MCF 10A (cell line): ENCODE data around the gene BAZ1A. TPM values are rescaled to one million over a fixed set of nuclear protein-coding genes. Genes with fewer than 3 reads are reported as not detected.

Experiments used
- BruUV-seq: library from RNA; stranded (reverse); fragments of 400-500 nt; replicated peaks from 2 replicates; lab custom pipeline; 2021; lab: Mats Ljungman, UMichigan
- CTCF ChIA-PET: fragments of 300-600 bp; sonication (Branson Sonifier 250); formaldehyde crosslinking; extraction: SDS; loops from one replicate; lab custom pipeline; 2021; ENCODE audit warnings: antibody characterized with exemption, inconsistent platforms; lab: Yijun Ruan, JAX
- POLR2A ChIA-PET: fragments of 300-600, 350-650 bp; sonication (Branson Sonifier 250); formaldehyde crosslinking; extraction: SDS; loops from one replicate; lab custom pipeline; 2020; ENCODE audit warnings: antibody characterized with exemption, inconsistent platforms; lab: Yijun Ruan, JAX
- DNase-seq: peaks from one replicate; pipeline ENCODE4 v3.0.0-alpha.2; 2018; ENCODE audit not compliant: unreplicated experiment
- H3K27ac Mint-ChIP-seq: one replicate; pipeline ENCODE4 v1.8.0; 2022; ENCODE audit warnings: mild to moderate bottlenecking, low read depth, mixed read lengths; ENCODE audit not compliant: unreplicated experiment
- H3K27me3 Mint-ChIP-seq: one replicate; pipeline ENCODE4 v1.8.0; 2022; ENCODE audit warnings: mixed read lengths; ENCODE audit not compliant: insufficient read depth, unreplicated experiment
- H3K36me3 Mint-ChIP-seq: one replicate; pipeline ENCODE4 v1.8.0; 2022; ENCODE audit warnings: mild to moderate bottlenecking, moderate library complexity, mixed read lengths; ENCODE audit not compliant: insufficient read depth, unreplicated experiment
- H3K4me1 Mint-ChIP-seq: one replicate; pipeline ENCODE4 v1.8.0; 2022; ENCODE audit warnings: mixed read lengths; ENCODE audit not compliant: insufficient read depth, unreplicated experiment
- H3K4me3 Mint-ChIP-seq: one replicate; pipeline ENCODE4 v1.8.0; 2022; ENCODE audit warnings: mild to moderate bottlenecking, moderate library complexity, mixed read lengths; ENCODE audit not compliant: unreplicated experiment
- H3K9me3 Mint-ChIP-seq: one replicate; pipeline ENCODE4 v1.8.0; 2022; ENCODE audit warnings: mixed read lengths; ENCODE audit not compliant: unreplicated experiment
- intact Hi-C: fragments of 100-400 bp; cut with micrococcal nuclease; formaldehyde crosslinking; loops from 2 replicates; pipeline ENCODE4 v1.14.1; 2022
- total RNA-seq: library from RNA; stranded (reverse); gene quantifications from 2 replicates; pipeline ENCODE4 v1.2.3, GENCODE V29; 2022
- TF ChIP-seq, protein P1 (sequence below): fragments of 200-600 bp; IDR thresholded peaks from one replicate; pipeline ENCODE4 v1.8.0; 2022; ENCODE audit warnings: antibody characterized with exemption, mild to moderate bottlenecking; ENCODE audit not compliant: unreplicated experiment

Gene BAZ1A
- total RNA-seq, 1 experiment from 2014 or later, result 44.6 TPM

DNA sequence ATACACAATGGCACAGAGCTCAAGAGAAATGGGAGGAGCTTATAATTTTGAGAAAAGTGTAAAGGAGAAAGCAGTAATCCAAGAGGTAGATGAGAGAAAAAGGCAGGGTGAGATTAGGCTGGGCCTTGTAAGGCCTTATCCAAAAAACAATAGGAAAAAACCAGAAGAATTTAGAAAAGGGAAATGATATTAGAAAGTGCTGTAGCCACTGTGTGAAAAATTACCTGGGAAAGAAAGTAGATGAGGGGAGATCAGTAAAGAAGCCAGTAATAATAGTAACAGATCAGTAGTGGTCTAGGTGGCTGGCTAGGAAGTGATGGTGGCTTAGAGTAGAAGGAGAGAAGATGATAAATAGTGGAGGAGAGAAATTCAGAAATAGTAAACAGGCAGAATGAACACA is 94.5 kb downstream of the BAZ1A start:
- TF ChIP-seq, protein P1, sequence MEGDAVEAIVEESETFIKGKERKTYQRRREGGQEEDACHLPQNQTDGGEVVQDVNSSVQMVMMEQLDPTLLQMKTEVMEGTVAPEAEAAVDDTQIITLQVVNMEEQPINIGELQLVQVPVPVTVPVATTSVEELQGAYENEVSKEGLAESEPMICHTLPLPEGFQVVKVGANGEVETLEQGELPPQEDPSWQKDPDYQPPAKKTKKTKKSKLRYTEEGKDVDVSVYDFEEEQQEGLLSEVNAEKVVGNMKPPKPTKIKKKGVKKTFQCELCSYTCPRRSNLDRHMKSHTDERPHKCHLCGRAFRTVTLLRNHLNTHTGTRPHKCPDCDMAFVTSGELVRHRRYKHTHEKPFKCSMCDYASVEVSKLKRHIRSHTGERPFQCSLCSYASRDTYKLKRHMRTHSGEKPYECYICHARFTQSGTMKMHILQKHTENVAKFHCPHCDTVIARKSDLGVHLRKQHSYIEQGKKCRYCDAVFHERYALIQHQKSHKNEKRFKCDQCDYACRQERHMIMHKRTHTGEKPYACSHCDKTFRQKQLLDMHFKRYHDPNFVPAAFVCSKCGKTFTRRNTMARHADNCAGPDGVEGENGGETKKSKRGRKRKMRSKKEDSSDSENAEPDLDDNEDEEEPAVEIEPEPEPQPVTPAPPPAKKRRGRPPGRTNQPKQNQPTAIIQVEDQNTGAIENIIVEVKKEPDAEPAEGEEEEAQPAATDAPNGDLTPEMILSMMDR, result no peak
- Mint-ChIP-seq H3K27me3 (no peaks in the 10 kb centered on the region), H3K4me3 (no peak overlapping the region), H3K9me3 (no peaks in the 10 kb centered on the region), H3K36me3 (peaks cover 87% of the 10 kb centered on the region), H3K27ac (no peak overlapping the region), H3K4me1 (no peaks in the 10 kb centered on the region)
- ChIA-PET CTCF (no interaction called here), POLR2A (interaction anchor here (0.9 to 1.4 kb wide), 2 partner anchors 92 to 95 kb away, joined by 3 to 4 read pairs; partner anchors contain the start of gene BAZ1A)
- no peak for DNase-seq
- no TSS peak for BruUV-seq
- intact Hi-C loops, result no loop called here

DNA sequence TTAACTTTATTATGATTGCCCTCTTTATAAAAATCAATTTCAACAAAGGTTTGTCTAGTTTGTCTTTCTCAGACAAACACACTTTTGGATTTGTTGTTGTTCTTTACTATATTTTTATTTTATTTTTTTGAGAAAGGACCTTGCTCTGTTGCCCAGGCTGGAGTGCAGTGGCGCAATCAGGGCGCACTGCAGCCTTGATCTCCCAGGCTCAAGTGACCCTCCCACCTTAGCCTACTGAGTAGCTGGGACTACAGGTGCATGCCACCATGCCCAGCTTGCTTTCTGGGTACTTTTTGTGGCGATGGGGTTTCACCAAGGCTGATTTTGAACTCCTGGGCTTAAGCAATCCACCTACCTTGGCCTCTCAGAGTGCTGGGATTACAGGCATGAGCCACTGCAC is 96.4 kb downstream of the BAZ1A start:
- no peak for DNase-seq
- BruUV-seq, result no TSS peak
- no peaks in the 10 kb centered on the region for H3K4me1 Mint-ChIP-seq
- peaks cover 87% of the 10 kb centered on the region for H3K36me3 Mint-ChIP-seq
- H3K27ac Mint-ChIP-seq, result no peak overlapping the region
- TF ChIP-seq, protein P1, result no peak
- no peak overlapping the region for H3K4me3 Mint-ChIP-seq
- POLR2A ChIA-PET, result interaction anchor here (0.7 to 1.3 kb wide), 4 partner anchors 8 to 799 kb away, joined by 3 to 4 read pairs (median 4); no protein-coding TSS in a partner anchor
- intact Hi-C loops, result no loop called here
- no peaks in the 10 kb centered on the region for H3K9me3 Mint-ChIP-seq
- CTCF ChIA-PET, result interaction anchor here (0.5 to 1.8 kb wide), 3 partner anchors 19 to 106 kb away, joined by 3 to 4 read pairs (median 4); no protein-coding TSS in a partner anchor
- H3K27me3 Mint-ChIP-seq, result no peaks in the 10 kb centered on the region

DNA sequence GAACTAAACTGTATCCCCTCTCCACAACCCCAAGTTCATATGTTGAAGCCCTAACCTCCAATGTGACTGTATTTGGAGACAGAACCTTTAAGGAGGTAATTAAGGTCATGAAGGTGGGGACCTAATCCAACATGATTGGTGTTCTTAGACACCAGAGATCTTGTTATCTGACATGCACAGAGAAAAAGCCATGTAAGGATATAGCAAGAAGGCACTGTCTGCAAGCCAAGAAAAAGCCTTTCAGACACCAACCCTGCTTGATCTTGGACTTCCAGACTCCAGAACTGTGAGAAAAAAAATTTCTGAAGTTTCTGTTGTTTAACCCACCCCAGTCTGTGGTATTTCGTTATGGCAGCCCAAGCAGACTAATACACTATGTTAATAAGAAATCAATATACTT is 98.5 kb downstream of the BAZ1A start:
- POLR2A ChIA-PET, result interaction anchor here (0.7 to 1.8 kb wide), 2 partner anchors 206 to 908 kb away, joined by 3 to 5 read pairs; partner anchors contain the start of gene SRP54
- intact Hi-C loops, result no loop called here
- TF ChIP-seq, protein P1, result no peak
- H3K36me3 Mint-ChIP-seq, result peaks cover 89% of the 10 kb centered on the region
- H3K4me3 Mint-ChIP-seq, result no peak overlapping the region
- no peak overlapping the region for H3K27ac Mint-ChIP-seq
- H3K4me1 Mint-ChIP-seq, result no peaks in the 10 kb centered on the region
- CTCF ChIA-PET, result no interaction called here
- H3K27me3 Mint-ChIP-seq, result no peaks in the 10 kb centered on the region
- H3K9me3 Mint-ChIP-seq, result no peaks in the 10 kb centered on the region
- BruUV-seq, result no TSS peak
- no peak for DNase-seq

DNA sequence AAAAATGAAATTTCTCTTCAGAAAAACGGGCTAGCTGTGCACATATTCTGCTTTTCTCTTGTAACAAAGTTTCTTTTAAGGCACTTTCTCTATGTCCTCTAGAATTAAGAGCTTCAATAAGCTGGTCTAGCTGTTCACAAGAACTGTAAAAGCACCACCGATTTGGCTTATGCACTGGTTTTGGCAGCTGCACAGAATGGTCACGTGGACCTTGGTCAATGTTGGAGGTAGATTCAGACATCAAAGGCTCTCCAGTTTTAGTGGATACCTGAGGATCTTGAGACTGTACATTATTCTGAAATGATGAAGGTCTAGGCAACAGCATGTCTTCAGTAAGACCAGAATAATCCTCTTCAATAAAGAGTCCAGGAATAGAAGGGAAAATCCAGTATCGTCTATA is 99.2 kb downstream of the BAZ1A start:
- no peaks in the 10 kb centered on the region for H3K27me3 Mint-ChIP-seq
- TSS peak; percentile 78 for BruUV-seq
- TF ChIP-seq, protein P1, result no peak
- no peak overlapping the region for H3K4me3 Mint-ChIP-seq
- ChIA-PET CTCF (interaction anchor here (1.6 kb wide), 1 partner anchor 103 kb away, joined by 4 read pairs; no protein-coding TSS in a partner anchor), POLR2A (interaction anchor here (1.8 kb wide), 1 partner anchor 206 kb away, joined by 5 read pairs; the partner anchor contains the start of gene SRP54)
- H3K9me3 Mint-ChIP-seq, result no peaks in the 10 kb centered on the region
- H3K27ac Mint-ChIP-seq, result no peak overlapping the region
- intact Hi-C loops, result no loop called here
- DNase-seq, result no peak
- no peaks in the 10 kb centered on the region for H3K4me1 Mint-ChIP-seq
- peaks cover 89% of the 10 kb centered on the region for H3K36me3 Mint-ChIP-seq
